GM18499 (cell line): ENCODE results near the gene MB.
"Not testable (repeated sequence)": the region's sequence is repeated elsewhere in the genome, so short reads cannot be mapped to it uniquely, and the experiment has no call there.

ENCODE experiments used
- ATAC-seq: cut with Tn5 transposase; IDR thresholded peaks from one replicate; pipeline ENCODE4 v1.9.1; 2021; ENCODE audit warnings: moderate number of reproducible peaks; ENCODE audit not compliant: insufficient read depth, unreplicated experiment

MB gene

GRCh38 chr22:35638410-35638809, 21.3 kb upstream of the MB start:
- ATAC-seq: no peak

GRCh38 chr22:35638001-35638400, 20.9 kb upstream of the MB start:
- ATAC-seq: no peak

- ATAC-seq: no peak
Measured at GRCh38 chr22:35637254-35637653, 20.1 kb upstream of the MB start.

GRCh38 chr22:35634943-35635540, 17.9 kb upstream of the MB start:
- no peak for ATAC-seq

- ATAC-seq: no peak
Measured at GRCh38 chr22:35634015-35634414, 16.9 kb upstream of the MB start.

- ATAC-seq: no peak
Measured at GRCh38 chr22:35633520-35633919, 16.4 kb upstream of the MB start.

- ATAC-seq: no peak
Measured at GRCh38 chr22:35632935-35633334, 15.8 kb upstream of the MB start.

GRCh38 chr22:35631597-35631996, 14.5 kb upstream of the MB start:
- ATAC-seq: no peak

- ATAC-seq: no peak
Measured at GRCh38 chr22:35630891-35631290, 13.8 kb upstream of the MB start.

- ATAC-seq: no peak
Measured at GRCh38 chr22:35630387-35630793, 13.3 kb upstream of the MB start.

GRCh38 chr22:35629406-35630216, 12.5 kb upstream of the MB start:
- no peak for ATAC-seq

GRCh38 chr22:35628732-35629131, 11.6 kb upstream of the MB start:
- no peak for ATAC-seq

GRCh38 chr22:35627267-35628041, 10.3 kb upstream of the MB start:
- ATAC-seq: no peak

- ATAC-seq: no peak
Measured at GRCh38 chr22:35625763-35626432, 8.8 kb upstream of the MB start.

- ATAC-seq: no peak
Measured at GRCh38 chr22:35624547-35624946, 7.4 kb upstream of the MB start.

GRCh38 chr22:35623885-35624284, 6.8 kb upstream of the MB start:
- ATAC-seq: not testable (repeated sequence)

GRCh38 chr22:35622191-35622913, 5.2 kb upstream of the MB start:
- no peak for ATAC-seq

GRCh38 chr22:35621451-35621850, 4.3 kb upstream of the MB start:
- no peak for ATAC-seq

GRCh38 chr22:35620624-35621251, 3.6 kb upstream of the MB start:
- ATAC-seq: no peak
